Stimulated activated CD4-positive, alpha-beta T cell treated with anti-CD3 and anti-CD28 coated beads, Interleukin-4, amount 100 ng/mL, for 4 hours (primary cell): ENCODE data around the gene DNLZ.

Experiments
- DNase-seq, 2 experiments: peaks; one replicate each; pipeline ENCODE4 v3.0.0-alpha.2; 2020

DNLZ gene

GRCh38 chr9:136314944-136315343 lies 48.6 kb downstream of the DNLZ start:
- no peak for DNase-seq

GRCh38 chr9:136314056-136314416 lies 49.5 kb downstream of the DNLZ start:
- no peak for DNase-seq

- no peak for DNase-seq
These were observed 50.2 kb downstream of the DNLZ start for GRCh38 chr9:136313111-136314055.

- peak; percentile 44 to 46 for DNase-seq
These were observed 51.1 kb downstream of the DNLZ start for GRCh38 chr9:136312436-136312835.

- DNase-seq = no peak
These were observed 51.6 kb downstream of the DNLZ start for GRCh38 chr9:136312009-136312375.

GRCh38 chr9:136311051-136312008 lies 52.2 kb downstream of the DNLZ start:
- DNase-seq = no peak

- no peak for DNase-seq
These were observed 53.1 kb downstream of the DNLZ start for GRCh38 chr9:136310273-136311030.

- no peak for DNase-seq
These were observed 53.7 kb downstream of the DNLZ start for GRCh38 chr9:136309806-136310220.
